Activated effector memory CD4-positive, alpha-beta T cell treated with Interleukin-2 at 50 U/mL for 16 hours (primary cell): ENCODE data around the gene GADL1.

Experiments
- DNase-seq: peaks from one replicate; pipeline ENCODE4 v3.0.0-alpha.2; 2020

Gene GADL1

GRCh38 chr3:30713885-30714503, 180.5 kb downstream of the GADL1 start:
- no peak for DNase-seq

GRCh38 chr3:30712991-30713390, 181.5 kb downstream of the GADL1 start:
- DNase-seq = no peak

- DNase-seq = no peak
Measured at GRCh38 chr3:30711867-30712266, 182.6 kb downstream of the GADL1 start.

GRCh38 chr3:30711151-30711550, 183.3 kb downstream of the GADL1 start:
- no peak for DNase-seq

GRCh38 chr3:30710017-30710416, 184.4 kb downstream of the GADL1 start:
- no peak for DNase-seq

GRCh38 chr3:30708472-30708871, 186.0 kb downstream of the GADL1 start:
- DNase-seq = no peak

- no peak for DNase-seq
Measured at GRCh38 chr3:30707825-30708224, 186.6 kb downstream of the GADL1 start.

- DNase-seq = no peak
Measured at GRCh38 chr3:30704931-30705890, 189.2 kb downstream of the GADL1 start.

- no peak for DNase-seq
Measured at GRCh38 chr3:30702828-30703397, 191.5 kb downstream of the GADL1 start.

GRCh38 chr3:30702038-30702827, 192.2 kb downstream of the GADL1 start:
- no peak for DNase-seq

- no peak for DNase-seq
Measured at GRCh38 chr3:30700702-30701321, 193.6 kb downstream of the GADL1 start.

GRCh38 chr3:30699927-30700326, 194.5 kb downstream of the GADL1 start:
- no peak for DNase-seq

- DNase-seq = no peak
Measured at GRCh38 chr3:30698549-30698948, 195.9 kb downstream of the GADL1 start.

GRCh38 chr3:30696896-30697295, 197.6 kb downstream of the GADL1 start:
- DNase-seq = no peak

- no peak for DNase-seq
Measured at GRCh38 chr3:30696403-30696819, 198.1 kb downstream of the GADL1 start.

GRCh38 chr3:30695302-30696061, 199.0 kb downstream of the GADL1 start:
- DNase-seq = no peak

GRCh38 chr3:30694668-30695067, 199.8 kb downstream of the GADL1 start:
- DNase-seq = no peak

- DNase-seq = no peak
Measured at GRCh38 chr3:30694148-30694547, 200.3 kb downstream of the GADL1 start.

- no peak for DNase-seq
Measured at GRCh38 chr3:30693470-30694120, 200.9 kb downstream of the GADL1 start.

GRCh38 chr3:30692498-30693130, 201.8 kb downstream of the GADL1 start:
- DNase-seq = no peak

GRCh38 chr3:30691944-30692343, 202.5 kb downstream of the GADL1 start:
- DNase-seq = no peak
